ENCODE data around the gene CGB1.
"Not testable (repeated sequence)": the region's sequence is repeated elsewhere in the genome, so short reads cannot be mapped to it uniquely, and the experiment has no call there.

CGB1 gene

DNA sequence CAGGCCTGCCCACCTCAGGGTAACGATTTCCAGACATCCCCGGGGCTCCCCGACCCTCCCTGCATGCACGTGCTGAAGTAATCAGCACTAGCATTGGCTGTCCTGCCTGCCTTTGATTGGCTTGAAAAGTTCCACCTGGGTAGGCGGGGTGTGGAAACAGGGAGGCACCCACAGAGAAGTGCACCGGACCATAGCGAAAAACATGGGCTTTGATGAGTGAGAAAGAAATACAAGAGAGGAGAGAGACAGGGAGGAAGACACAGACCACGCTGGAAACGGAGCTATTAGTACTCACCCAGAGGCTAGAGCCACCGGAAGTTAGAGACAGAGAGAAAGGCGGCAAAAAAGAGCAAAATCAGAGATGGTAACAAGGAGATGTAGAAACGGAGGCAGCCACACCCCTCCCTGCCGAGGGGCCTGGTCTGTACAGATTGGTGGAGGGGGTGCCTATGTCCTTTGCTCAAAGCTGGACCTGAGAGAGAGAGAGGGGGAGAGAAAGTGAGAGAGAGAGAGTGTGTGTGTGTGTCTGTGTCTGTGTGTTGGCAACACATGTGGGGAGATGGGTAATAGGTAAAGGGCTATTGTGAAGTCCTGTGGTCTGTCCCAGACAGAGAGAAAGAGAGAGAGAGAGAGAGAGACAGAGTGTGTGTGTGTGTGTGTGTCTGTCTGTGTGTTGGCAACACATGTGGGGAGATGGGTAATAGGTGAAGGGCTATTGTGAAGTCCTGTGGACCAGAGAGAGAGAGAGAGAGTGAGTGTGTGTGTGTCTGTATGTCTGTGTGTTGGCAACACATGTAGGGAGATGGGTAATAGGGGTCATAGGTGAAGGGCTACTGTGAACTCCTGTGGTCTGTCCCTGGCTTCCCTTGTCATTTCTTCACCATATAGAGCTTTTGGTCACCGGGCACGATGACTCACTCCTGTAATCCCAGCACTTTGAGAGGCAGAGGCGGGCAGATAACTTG, 15.5 kb downstream of the CGB1 start:
- no peak for DNase-seq

DNA sequence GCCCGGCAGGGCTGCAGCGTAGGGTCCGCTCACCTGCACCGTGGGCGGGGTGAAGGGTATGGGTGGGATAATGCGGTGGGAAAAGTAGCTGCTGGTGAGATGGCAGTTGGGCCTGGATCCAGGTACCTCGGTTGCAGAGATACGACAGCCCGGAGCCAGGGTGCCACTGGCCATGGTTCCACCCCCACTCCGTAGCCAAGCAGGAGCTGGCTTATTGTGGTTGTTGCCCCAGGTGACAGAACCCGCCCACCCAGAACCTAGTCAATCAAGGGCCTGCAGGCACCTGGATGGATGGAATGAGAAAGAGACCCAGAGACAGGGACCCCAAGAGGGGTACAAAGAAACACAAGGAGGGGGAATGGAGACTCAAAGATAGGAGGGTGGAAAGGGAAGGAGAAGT, 16.4 kb downstream of the CGB1 start:
- DNase-seq: no peak

DNA sequence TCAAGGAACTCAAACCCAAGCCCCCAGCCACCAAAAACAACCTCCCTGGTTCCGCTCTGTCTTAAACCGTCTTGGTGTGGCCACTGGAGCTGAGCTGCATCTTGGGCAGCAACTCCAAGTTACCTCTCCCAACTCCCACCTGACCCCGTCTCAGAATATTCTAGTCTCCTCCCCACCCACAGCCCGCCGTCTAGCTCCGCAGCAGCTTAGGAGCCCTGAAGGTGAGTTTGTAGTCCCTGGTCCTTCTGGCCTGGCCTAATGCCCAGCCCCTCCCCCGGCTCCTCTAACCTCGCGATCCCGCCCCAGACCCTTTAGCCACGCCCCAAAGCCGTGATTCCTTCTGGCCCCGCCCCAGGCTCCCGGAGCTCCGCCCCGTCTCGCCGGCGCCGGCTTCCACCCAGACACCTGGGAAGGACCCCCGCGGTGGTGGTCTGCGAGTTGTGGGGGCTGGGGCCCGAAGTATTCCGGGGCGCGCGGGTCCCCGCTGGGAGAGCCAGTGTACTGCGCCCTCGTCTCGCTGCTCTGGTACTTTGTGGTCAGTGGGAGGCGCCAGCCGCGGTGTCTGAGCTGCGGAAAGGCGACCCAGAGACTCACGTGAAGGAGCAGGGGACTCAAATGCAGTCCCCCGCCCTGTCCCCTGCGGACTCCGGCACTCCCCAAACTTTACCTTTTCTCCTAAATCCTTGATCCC, 17.3 kb downstream of the CGB1 start:
- DNase-seq: no peak

DNA sequence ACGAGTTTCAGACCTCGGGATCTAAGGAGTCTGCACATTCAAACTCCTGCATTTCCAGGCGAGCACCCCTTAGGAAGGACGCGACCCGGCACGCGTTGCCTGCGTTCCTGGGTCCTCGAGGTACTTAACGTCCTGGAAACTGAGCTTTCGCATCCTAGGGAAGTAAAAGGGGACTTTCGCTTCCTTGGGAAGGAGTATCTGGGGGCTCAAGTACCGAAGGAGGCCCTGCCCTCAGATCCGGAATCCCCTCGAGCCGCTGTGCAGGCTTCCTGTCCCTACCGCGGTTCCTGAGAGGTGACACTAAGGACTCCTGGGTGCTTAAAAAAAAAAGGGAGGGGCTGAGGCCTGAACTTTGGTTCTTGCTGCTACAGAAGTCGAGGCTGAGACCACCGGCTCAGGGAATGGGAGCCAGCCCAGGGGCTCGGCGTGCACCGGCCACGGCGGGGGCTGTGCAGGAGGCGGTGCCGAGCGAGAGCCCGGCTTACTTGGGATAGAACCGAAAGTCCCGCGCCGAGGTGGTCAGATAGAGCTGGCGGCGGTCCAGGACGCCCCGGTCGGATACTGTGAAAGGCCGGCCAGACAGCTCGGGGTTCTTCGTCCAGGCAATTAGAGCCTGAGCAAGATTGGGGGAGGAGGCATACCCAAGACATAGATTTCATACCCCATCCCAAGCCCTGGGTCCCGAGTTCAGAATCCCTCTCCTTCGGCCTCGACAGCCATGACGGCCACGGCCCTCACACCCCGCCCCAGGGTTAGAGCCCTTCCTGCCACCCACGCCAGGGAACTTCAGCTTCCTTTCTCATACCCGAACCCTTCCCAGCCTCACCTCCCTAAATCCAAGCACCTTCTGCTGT, 18.1 kb downstream of the CGB1 start:
- not testable (repeated sequence) for DNase-seq

DNA sequence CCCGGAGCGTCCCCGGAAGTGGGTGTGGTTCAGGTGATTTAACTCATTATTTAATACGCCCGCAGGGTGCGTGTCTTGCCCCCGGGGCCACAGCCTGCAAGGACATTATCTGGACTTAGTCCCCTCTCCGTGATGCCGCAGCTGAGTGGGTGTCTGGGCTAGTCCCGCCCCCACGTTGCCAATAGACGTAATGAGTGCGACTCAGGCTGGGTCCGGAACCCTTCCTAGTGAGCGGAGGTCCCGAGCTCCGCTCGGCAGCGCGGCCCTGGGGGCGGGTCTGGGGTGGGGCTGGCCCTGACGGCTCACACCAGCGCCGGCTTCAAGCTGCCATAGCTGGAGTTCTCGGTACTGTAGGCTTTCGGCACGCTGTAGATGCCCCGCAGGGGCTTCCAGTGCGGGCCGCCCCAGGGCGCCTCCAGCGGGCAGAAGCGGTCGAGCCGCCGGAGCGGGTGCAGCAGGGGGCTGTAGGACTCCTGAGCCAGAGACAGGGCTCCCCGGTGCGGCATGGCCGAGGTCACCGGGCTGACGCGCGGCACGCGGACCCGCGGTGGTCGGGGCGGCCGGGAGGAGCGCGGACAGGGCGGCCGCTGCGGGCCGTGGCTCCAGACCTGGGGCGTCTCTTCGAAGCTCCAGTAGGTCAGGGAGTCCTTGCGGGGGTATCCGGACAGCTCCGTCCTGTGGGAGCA, 18.9 kb downstream of the CGB1 start:
- no peak for DNase-seq

DNA sequence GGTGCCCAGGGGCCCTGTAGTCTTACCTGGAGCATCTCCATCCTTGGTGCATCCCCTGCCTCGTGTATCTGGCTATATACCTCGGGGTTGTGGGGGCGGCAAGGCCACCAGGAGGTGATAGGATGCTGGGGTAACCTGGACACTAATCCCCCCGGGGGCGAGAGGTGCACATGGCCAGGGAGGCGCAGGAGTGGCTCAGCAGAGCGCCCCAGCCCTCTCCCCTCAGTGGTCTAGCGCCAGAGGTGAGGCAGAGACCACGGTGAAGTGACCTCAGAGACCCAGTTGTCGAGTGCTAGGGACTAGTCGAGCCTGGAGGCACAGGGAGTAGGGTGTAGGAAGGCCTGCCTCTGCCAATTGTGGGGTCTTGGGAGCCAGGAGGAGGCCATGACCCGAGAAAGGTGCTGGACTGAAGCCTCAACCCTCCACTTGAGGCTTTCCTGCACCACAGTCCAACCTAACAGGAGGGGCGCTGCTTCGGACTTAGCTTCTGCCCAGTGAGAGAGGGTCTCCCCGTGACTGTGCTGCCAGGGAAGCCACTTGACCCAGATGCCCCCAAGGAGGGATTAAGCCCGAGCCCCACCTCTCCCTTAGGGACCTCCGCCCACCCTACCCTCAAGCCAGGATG, 19.5 kb downstream of the CGB1 start, which contains the start of gene LHB:
LHB (minus strand) TSS at position 51 of the 625 bp plus-strand sequence; CDS start at position 41, 10 bp downstream.
- DNase-seq: no peak

DNA sequence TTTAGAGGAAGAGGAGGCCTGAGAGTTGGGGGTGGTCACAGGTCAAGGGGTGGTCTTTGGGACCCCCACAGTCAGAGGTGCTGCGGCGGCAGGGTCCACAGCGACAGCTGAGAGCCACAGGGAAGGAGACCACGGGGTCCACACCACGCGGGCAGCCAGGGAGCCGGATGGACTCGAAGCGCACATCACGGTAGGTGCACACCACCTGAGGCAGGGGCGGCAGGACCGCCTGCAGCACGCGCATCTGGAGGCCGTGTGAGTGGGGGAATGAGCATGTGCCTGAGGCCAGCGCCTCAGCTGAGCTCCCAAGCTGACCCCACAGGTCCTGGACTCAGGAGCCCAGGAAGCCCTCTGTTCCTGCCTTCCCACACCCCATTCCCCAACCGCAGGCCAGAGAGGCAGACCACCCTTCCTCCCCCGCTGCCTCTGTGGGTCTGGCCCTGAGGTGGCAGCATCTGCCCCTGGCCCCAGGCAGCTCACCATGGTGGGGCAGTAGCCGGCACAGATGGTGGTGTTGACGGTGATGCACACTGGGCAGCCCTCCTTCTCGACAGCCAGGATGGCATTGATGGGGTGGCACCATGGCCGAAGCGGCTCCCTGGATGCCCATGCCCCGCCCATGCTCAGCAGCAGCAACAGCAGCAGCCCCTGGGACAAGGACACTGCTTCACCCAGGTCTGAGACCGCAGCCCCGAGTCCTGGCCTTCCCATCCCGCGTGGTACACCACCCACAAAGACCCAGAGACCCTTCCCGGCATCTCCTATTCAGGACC, 20.4 kb downstream of the CGB1 start:
- no peak for DNase-seq

DNA sequence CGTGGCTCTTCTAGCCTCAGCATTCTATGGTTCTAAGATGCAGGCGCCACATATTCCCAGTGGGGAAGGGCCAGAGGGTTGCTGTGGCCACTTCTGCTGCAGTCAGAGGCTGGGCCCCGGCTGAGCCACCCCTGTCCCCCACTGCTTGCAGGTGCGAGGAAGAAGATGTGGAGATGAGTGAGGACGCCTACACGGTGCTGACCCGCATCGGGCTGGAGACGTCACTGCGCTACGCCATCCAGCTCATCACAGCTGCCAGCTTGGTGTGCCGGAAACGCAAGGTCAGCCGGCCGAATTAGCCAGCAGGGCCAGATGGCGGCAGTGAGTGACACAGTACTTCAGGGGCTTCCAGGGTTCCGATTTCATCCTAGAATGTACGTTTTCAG, 21.8 kb downstream of the CGB1 start:
- no peak for DNase-seq

DNA sequence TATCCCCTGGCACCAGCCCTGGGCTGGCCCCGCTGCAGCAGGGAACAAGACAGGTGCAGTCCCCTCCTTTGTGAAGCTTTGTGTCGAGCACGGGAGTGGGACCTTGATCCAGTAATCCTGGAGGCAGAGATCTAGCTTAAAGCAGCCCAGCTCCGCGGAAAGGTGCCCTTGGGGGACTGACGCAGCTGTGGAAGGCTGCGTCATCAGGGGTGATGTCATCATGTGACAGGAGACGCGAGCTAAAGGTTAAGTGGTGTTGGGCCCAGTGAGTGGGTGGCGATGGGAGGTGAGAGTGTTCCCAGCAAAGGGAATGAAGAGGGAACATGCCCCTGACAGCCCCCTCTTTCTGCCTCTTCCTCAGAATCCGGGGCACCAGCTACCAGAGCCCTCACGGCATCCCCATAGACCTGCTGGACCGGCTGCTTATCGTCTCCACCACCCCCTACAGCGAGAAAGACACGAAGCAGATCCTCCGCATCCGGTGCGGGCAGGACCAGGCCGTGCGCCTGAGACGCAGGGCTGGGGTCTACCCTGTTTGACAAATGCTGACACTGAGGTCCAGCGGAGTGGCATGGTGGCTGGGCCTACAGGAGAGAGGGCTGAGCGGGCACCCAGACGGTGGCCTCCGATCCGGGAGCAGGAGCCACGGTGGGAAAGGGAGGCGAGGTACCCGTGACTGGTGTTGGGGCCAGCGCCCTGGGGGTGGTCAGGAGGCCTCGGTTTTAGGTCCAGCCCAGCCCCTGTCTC, 22.4 kb downstream of the CGB1 start:
- no peak for DNase-seq

DNA sequence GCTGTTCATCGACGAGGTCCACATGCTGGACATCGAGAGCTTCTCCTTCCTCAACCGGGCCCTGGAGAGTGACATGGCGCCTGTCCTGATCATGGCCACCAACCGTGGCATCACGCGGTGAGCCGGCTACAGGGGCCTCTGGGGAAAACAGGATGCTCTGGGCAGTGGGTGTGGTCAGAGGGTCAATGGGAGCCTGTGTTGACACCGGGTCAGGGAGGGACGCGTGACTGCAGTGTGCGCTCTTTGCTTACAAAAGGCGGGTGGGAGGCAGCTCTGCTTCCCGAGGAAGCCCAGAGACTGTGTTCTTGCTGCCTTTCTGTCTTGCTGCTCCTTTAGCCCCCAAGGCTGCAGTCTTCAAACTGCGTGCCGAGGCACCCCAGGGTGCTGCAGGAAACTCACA, 25.5 kb downstream of the CGB1 start:
- DNase-seq: no peak

DNA sequence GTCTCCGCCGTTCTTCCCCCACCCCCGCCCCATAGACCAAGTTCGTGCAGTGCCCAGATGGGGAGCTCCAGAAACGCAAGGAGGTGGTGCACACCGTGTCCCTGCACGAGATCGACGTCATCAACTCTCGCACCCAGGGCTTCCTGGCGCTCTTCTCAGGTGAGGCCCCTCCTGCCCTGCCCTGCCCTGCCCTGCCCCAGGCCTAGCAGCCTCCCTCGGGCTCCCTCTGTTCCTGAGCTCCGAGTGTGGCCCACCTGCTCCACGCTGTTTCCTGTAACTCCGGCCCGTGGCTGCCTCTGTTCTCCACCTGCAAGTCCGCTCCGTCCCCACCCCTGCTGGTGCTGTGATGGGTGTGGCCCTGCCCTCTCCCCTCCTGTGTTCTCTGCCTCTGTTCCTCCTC, 26.2 kb downstream of the CGB1 start:
- DNase-seq: no peak

DNA sequence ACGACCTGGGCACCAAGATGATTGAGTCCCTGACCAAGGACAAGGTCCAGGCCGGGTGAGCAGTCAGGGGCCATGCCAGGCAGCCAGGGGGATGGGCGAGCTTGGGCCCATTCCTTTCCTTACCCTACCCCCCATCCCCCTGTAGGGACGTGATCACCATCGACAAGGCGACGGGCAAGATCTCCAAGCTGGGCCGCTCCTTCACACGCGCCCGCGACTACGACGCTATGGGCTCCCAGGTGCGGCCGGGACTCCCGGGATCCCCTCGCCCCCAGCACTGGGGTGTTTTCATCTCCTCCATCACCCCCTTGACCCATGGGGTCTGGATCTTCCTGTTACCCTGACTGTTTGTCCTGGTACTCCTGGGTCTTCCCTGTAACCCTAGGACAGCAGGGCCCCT, 26.9 kb downstream of the CGB1 start:
- no peak for DNase-seq

DNA sequence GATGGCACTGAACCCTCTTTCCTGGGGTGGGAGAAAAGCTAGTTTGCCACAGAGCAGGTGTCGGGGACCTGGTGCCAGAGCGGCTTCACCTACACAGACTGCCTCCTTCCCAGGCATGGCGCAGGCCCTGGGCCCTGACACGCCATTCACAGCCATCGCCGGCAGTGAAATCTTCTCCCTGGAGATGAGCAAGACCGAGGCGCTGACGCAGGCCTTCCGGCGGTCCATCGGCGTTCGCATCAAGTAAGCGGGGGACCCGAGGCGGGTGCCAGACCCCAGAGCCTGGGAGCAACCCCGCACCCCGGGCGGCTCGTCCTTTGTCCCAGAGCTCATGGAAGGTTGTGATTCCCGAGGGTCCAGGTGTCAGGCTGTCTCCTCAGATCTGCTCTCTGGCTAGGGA, 29.8 kb downstream of the CGB1 start:
- no peak for DNase-seq

DNA sequence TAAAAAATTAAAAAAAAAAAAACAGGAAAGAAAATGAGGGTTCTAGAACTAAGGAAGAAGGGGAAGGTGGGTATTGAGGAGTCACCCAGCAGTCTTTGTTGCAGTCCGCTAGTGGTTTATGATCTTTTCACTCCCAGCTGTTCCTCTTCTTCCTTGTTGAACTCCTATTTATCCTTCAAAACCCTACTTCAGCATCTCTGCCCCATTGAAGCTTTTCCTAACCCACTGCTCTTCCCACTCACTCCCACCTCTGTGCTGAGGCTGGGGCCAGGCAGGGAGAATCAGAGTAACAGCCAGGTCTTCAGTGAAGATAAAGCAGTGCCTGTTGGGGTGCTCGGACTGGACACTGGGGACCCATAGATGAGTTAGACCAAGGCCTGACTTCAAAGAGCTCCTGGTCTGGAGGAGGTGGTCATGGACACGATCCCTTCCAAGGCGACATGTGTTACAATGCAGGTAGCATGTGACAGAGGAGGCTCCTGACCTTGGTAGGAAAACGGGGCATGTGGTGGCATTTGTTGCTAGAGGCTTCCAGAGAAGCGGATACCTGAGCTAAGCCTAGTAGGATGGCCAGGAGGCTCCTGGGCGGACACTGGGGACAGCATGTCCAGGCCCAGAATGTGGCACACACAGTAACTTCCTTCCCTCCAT, 31.6 kb downstream of the CGB1 start:
- DNase-seq: no peak

DNA sequence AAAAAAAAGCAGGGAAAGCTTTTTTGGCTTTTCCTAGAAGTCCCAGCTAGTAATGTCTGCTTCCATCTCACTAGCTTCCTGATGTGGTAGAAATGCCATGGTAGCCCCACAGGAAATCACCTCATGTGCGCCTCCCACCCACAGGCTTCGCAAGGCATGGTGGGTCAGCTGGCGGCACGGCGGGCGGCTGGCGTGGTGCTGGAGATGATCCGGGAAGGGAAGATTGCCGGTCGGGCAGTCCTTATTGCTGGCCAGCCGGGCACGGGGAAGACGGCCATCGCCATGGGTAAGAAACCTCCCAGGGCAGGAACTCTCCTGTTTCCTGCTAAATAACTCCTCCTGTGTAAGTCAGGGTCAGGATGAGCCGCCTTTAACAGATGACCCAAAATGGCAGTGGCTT, 32.6 kb downstream of the CGB1 start:
- DNase-seq: no peak

DNA sequence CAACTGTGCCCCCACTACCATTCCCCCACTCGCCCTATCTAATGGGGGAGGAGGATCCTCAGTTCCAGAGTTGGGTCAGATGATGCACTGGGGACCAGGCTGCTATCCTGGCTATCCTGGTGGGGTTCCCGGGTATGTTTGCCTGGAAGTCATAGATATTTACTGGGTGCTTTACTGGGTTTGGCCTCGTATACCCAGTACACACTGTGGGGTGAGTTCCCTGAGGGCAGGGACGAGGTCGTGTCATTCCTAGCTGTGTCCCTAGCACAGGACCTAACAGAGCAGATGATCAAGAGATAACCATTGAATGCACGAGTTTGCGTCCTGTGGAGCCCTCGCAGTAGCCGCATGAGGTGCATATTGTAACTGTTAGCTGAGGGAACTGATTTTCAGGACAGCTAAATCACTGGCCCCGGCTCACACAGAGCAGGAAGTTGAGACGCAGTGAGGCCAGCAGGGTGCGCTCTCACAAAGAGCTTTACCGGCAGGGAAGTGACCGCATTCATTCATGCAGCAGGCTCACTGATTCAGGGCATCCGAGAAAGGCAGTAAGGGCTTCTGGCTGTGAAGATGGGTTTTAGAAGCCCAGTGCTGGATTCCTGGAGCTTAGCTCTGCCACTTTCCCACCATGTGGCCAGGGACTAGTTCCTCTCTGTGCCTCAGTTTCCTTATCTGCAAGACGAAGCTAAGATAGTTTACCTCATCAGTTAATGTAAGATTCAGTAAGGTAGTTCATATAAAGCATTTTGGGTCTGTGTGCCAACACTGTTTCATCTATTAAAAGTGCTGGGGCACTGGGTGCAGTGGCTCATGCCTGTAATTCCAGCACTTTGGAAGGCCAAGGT, 37.0 kb downstream of the CGB1 start:
- no peak for DNase-seq

DNA sequence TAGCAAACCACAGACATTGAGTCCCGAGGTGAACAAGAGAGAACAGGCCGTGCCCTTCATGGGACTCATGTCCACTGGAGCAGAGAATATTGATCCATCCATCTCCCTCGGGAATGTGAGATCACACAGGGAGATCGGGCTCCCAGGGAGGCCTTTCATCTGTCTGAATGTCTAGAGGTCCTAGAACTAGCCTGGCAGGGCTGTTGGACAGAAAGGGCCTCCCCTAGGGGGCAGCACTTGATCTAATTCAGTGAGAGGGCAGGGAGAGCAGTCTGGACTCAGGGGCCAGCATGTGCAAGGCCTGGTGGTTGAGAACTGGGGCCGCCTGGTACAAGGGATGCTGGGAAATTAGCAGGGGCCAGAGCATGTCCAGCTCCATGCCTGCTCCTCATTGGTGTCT, 38.7 kb downstream of the CGB1 start:
- DNase-seq: no peak

DNA sequence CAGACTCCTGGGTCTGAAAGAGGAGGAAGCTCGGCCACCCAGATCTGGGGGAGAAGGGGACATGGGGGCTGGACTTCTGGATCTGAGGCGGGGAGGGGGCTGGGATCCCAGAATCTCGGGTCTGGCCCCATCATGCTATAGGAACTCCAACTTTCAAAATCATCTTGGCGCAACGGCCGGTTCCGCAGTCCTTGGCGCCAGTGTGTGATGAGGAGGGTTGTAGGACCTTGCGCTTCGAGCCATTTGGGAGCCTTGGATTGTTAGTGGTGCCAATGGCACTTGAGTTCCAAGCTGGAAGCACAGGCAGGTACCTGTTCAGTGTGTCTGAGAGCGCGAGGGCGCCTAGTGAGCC, 42.7 kb downstream of the CGB1 start:
- DNase-seq: no peak
